NCI-H2196 treated with DMSO at 0.1 percent for 48 hours (cell line): ENCODE results near the gene SLC7A1.

Experiments used
- DNase-seq: peaks from one replicate; lab custom pipeline; 2025; ENCODE audit not compliant: unreplicated experiment; lab: John Stamatoyannopoulos, UW

Gene SLC7A1

DNA sequence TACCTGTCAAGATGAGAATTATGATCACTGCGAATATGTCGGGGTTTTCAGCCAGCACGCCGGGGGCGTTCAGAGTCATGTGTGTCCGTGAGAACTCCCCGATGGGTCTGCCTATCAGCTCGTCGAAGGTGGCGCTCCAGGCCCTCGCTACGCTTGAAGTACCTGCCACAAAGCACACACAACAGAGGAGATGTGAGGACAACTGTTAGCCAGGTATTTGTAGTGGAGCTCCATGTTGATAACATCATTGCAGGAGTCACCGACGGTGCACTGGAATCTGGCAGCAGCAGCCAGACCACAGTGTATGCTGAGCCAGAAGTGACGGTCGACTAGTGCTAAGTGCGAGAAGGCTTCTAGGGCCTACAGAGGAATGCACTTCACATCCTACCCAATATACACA lies 62.7 kb downstream of the SLC7A1 start:
- no peak for DNase-seq

- DNase-seq, result no peak
Measured at GRCh38 chr13:29532116-29532515, 63.4 kb downstream of the SLC7A1 start.

DNA sequence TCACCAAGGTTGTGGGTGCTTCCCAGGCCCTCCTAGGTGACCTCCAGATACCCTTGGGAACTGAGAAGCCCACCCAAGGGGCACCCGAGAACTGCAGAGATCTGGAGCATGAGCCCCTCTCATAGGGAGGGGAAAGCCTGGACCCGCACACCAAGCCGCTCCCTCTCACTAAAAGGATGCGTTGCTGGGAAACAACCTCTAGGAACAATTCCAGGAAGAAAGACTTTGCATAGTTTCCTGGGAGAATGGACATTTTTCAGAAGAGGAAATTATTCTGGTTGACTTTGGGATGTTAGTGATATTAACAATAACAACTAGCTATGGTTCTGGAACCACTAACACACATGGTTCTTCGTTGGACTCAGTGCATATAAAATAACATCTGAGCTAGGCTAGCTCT lies 64.6 kb downstream of the SLC7A1 start:
- no peak for DNase-seq

GRCh38 chr13:29529754-29530153 lies 65.7 kb downstream of the SLC7A1 start:
- DNase-seq, result no peak

GRCh38 chr13:29527916-29528315 lies 67.6 kb downstream of the SLC7A1 start:
- DNase-seq, result no peak

DNA sequence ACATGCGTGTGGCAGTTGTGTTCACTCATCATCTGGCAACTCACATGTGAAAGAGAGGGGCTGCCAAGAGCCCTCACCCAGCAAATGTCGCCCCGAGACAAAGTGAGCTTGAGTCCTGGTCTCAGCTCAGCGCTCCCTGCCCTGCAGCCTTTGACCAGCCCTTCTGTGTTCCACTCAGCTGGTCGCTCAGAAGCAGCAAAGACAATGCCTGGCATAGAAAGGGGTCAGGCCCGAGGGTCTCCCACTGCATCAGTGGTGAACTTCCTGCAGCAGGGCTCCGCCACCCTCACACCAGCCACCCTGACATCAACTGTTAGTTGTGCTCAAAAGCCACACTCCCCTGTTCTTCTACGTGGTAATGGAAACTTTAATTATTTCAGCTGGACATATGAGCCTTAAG lies 68.0 kb downstream of the SLC7A1 start:
- no peak for DNase-seq

GRCh38 chr13:29526741-29527140 lies 68.7 kb downstream of the SLC7A1 start:
- DNase-seq, result no peak

DNA sequence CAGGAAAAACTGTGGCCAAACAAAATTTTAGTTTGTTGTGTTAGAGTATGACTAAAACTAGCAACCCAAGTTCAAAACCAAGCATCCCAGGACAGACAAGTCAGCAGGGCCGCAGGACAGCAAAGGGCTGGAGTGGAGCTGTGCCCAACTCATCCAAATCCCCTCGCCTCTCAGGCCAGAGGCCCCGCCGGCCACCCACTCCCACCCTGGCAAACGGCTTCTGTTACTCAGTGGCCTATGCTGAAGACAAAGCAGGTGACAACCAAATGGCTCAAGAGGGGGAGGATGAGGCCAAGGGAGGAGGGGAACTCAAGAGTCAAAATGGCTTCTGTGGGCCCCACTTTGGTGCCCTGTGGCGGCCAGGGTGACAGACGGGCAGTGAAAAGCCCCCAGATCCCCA lies 69.7 kb downstream of the SLC7A1 start:
- DNase-seq, result no peak

GRCh38 chr13:29524641-29525040 lies 70.8 kb downstream of the SLC7A1 start:
- no peak for DNase-seq

GRCh38 chr13:29524176-29524575 lies 71.3 kb downstream of the SLC7A1 start:
- DNase-seq, result no peak

GRCh38 chr13:29523199-29523961 lies 72.1 kb downstream of the SLC7A1 start:
- no peak for DNase-seq

- no peak for DNase-seq
Measured at GRCh38 chr13:29522044-29522685, 73.3 kb downstream of the SLC7A1 start.

DNA sequence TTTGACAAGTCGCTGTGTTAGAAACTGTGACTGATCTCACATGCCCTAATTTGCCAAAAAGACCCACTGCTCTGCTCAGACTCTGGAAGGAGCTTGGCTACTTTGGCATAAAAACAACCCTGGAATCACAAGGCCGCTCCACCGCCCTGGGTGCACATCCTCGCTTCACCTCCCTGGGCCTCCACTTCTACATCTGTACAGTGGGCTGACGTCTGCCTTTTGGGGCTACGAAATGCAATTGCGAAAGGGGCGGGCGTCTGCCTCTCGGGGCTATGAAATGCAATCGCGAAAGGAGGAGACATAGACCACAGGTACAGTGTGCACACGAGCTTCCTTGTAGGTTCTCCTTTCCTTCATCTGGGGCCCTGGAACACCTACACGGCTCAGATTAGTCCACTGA lies 74.2 kb downstream of the SLC7A1 start:
- DNase-seq, result no peak

DNA sequence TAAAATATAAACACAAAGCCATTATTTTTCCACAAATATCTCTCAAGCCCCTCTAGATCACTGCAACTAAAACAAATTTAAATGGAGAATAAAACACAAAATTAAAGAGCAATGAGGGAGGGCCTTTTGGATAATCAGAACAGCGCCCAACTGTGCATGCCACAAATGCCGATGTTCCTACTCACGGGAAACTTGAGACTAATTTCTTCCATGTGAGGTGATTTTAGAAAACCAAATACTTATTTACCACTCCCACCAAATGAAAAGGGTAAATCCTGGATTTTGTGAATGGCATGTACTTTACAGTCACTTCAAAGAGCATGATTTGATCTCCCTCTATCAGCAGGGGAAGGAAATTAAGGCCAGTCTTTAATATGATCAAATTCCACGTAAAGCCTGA lies 74.8 kb downstream of the SLC7A1 start:
- no peak for DNase-seq

DNA sequence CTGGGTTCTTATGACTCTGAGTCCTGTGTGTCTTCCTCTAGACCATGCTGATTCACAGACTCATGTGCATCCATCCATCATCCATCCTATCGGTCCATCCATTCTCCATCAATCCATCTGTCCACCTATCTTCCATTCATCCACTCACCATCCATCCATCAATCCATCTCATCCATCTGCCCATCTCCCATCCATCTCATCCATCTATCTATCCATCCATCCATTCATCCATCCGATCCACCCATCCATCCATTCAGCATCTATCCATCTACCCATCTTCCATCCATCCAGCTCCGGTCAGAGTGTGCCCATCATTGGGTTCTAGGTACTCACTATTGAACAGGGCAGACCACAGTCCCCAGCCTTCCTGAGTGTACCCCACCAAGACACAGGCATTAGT lies 75.6 kb downstream of the SLC7A1 start:
- DNase-seq, result no peak

GRCh38 chr13:29516880-29517279 lies 78.6 kb downstream of the SLC7A1 start:
- no peak for DNase-seq

GRCh38 chr13:29516012-29516411 lies 79.5 kb downstream of the SLC7A1 start:
- no peak for DNase-seq

- no peak for DNase-seq
Measured at GRCh38 chr13:29515372-29515771, 80.1 kb downstream of the SLC7A1 start.

- DNase-seq, result no peak
Measured at GRCh38 chr13:29514720-29515310, 80.7 kb downstream of the SLC7A1 start.

DNA sequence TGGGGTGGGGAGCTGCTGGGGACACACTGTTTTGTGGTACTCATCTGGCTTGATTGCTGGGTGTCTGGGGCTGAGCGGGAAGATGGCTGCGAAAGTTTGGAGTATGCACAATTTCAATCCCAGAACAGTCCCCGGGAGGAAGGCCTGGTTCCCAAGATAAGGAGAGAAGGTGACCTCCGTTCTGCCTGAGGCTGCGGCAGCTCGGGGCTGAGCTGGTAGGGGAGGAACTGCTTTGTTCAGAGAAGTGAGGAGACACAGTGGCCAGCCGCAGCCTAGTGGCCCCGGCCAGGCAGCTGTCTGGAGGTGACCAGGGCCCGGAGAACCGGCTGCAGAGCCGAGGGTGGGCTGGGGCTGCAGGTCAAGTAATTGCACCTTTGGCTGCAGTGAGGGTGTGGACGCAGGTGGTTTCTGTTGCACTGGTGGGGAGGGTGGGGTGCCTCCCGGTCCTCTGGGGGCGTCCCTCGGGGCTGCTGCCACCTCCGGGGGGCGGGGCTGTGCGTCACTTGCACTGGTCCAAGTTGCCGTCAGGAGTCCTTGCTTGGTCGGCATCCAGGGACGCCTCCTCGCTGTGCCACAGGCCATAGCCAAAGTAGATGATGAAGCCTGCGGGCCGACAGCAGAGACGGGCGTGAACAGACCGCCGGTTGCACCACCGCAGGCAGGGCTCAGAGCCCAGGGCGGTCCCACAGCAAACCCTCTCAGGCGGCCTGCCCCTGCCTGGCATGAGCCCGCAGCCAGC lies 81.3 kb downstream of the SLC7A1 start:
- DNase-seq, result no peak
